ENCODE data around the gene HLA-F.

The HLA-F gene

DNA sequence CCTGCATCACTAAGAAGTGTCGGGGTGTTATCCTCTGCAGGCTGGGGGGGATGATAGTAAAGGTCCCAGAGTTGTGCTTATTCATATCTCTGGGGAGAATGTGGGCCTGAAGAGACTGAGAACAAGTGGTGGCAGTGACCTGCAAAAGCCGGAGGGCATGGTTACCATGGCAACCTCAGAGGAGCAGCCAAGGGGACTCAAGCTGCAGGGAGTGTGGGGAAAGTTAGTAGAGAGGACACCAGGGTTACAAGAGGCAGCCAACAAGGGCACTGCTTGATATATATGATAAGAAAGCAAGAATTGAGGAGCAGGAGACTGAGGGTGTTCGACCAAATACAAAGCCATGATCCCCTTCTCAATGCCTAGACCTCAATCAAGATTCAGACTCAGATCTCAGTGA lies 46.1 kb downstream of the HLA-F start:
- TF ChIP-seq, protein P1, sequence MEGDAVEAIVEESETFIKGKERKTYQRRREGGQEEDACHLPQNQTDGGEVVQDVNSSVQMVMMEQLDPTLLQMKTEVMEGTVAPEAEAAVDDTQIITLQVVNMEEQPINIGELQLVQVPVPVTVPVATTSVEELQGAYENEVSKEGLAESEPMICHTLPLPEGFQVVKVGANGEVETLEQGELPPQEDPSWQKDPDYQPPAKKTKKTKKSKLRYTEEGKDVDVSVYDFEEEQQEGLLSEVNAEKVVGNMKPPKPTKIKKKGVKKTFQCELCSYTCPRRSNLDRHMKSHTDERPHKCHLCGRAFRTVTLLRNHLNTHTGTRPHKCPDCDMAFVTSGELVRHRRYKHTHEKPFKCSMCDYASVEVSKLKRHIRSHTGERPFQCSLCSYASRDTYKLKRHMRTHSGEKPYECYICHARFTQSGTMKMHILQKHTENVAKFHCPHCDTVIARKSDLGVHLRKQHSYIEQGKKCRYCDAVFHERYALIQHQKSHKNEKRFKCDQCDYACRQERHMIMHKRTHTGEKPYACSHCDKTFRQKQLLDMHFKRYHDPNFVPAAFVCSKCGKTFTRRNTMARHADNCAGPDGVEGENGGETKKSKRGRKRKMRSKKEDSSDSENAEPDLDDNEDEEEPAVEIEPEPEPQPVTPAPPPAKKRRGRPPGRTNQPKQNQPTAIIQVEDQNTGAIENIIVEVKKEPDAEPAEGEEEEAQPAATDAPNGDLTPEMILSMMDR (conservative IDR thresholded peaks at IDR 0.05; ENCODE audit: low read depth, low read length) = no peak
- DNase-seq (ENCODE audit: low read depth) = no peak

DNA sequence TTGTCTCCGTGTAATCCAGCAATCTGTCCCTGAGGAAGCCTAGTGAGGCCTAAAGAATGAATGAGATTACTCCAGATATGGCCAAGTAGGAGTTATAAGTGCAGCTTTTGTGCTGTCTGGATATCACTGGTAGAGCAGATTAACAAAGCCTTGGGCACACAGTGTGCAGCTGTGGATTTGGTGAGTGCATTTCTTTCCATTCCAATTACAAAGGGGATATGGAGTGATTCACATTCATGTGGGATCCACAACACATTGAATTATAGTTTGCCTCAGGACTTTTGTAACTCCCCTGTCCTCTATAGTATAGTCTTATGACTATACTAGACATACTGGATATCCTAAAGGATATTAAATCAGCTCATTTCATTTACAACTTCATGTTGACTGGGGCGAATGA lies 47.1 kb downstream of the HLA-F start:
- DNase-seq (ENCODE audit: low read depth) = no peak
- TF ChIP-seq, protein P1 (conservative IDR thresholded peaks at IDR 0.05; ENCODE audit: low read depth, low read length) = no peak
- H3K4me3 ChIP-seq (ENCODE audit: low read depth, low read length) = no peak overlapping the region

More for the DNA sequence above, 46.1 kb downstream of the HLA-F start:
- no peak overlapping the region for H3K4me3 ChIP-seq (ENCODE audit: low read depth, low read length)

DNA sequence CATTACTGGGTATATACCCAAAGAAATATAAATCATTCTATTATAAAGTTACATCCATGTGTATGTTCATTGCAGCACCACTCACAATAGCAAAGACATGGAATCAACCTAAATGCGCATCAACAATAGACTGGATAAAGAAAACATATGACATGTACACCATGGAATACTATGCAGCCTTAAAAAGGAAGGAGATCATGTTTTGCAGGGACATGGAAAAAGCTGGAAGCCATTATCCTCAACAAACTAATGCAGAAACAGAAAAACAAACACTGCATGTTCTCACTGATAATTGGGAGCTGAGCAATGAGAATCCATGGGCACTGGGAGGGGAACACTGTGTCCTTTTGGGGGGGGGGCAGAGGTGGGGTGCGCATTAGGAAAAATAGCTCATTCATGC lies 53.5 kb downstream of the HLA-F start:
- H3K4me3 ChIP-seq (ENCODE audit: low read depth, low read length) = no peak overlapping the region
- TF ChIP-seq, protein P1 (conservative IDR thresholded peaks at IDR 0.05; ENCODE audit: low read depth, low read length) = no peak
- DNase-seq (ENCODE audit: low read depth) = no peak
